Mesothelial cell of epicardium (in vitro differentiated cells): ENCODE results near the gene EML3. TPM values are rescaled to one million over a fixed set of nuclear protein-coding genes. Genes with fewer than 3 reads are reported as not detected.

Experiments used
- DNase-seq, 2 experiments: peaks; one replicate each; pipeline ENCODE4 v3.0.0; 2021; ENCODE audit warnings: low spot score in 2 of 2; ENCODE audit not compliant: unreplicated experiment in 2 of 2
- H3K27ac Mint-ChIP-seq: 2 replicates; pipeline ENCODE4 v1.8.0; 2021; ENCODE audit warnings: mixed read lengths
- H3K27me3 Mint-ChIP-seq: 2 replicates; pipeline ENCODE4 v1.8.0; 2021; ENCODE audit warnings: low read depth, mixed read lengths
- H3K36me3 Mint-ChIP-seq: 2 replicates; pipeline ENCODE4 v1.8.0; 2021; ENCODE audit warnings: mixed read lengths
- H3K4me1 Mint-ChIP-seq: 2 replicates; pipeline ENCODE4 v1.8.0; 2021; ENCODE audit warnings: mixed read lengths
- H3K4me3 Mint-ChIP-seq: 2 replicates; pipeline ENCODE4 v1.8.0; 2021; ENCODE audit warnings: mild to moderate bottlenecking, moderate library complexity, mixed read lengths
- H3K9me3 Mint-ChIP-seq: 2 replicates; pipeline ENCODE4 v1.8.0; 2021; ENCODE audit warnings: mixed read lengths
- total RNA-seq: library from RNA; stranded (reverse); gene quantifications from 3 replicates; pipeline ENCODE4 v1.2.1, GENCODE V29; 2021
- TF ChIP-seq, protein P1 (sequence below): fragments of 200-600 bp; sonication (generic); IDR thresholded peaks from one replicate; pipeline ENCODE4 v1.5.0; 2021; ENCODE audit warnings: antibody characterized with exemption; ENCODE audit not compliant: unreplicated experiment

The EML3 gene
- total RNA-seq, 1 donor from 2014 or later, result 54.3 TPM

DNA sequence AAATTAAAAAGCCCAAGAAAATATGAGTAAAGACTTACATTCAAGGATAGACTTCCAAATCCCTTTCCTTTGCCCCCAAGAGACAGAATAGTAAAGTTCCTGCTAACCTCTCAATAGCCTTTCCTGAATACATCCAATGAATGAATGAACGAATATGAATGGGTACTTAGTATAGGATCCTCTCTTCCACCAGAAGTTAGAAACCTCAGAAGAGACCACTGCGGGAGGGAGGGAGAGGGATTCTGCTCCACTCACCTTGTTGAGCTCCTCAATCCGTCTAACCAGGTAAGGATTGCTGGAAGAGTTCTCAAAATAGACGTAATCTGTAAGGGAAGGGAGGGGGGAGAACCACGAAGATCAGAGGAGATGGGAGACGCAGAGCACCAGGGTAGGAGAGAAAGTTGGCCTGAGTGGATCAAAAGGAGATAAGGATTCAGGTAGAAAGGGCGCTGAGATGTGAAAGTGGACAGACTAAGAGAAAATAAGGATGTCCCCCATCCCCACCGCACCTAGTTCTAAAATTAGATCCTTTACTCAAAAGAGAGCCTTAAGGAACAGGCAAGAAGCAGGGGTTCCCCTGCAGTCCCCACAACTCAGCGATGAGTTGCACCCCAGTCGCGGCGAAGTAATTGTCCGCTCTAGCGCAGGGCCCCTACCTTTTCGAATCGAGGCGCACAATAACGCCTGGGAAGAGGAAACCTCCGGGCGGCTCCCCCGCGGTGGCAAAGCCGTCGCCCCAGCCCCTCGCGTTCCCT is 12.0 kb downstream of the EML3 start:
- H3K4me3 Mint-ChIP-seq, result peak overlapping the region; percentile 81
- peaks cover 4% of the 10 kb centered on the region for H3K27me3 Mint-ChIP-seq
- H3K4me1 Mint-ChIP-seq, result peaks cover 33% of the 10 kb centered on the region
- peaks cover 23% of the 10 kb centered on the region for H3K36me3 Mint-ChIP-seq
- DNase-seq, result peak in 1 of 2 experiments; percentile 53
- H3K9me3 Mint-ChIP-seq, result no peaks in the 10 kb centered on the region
- peak overlapping the region; percentile 82 for H3K27ac Mint-ChIP-seq
- TF ChIP-seq, protein P1, sequence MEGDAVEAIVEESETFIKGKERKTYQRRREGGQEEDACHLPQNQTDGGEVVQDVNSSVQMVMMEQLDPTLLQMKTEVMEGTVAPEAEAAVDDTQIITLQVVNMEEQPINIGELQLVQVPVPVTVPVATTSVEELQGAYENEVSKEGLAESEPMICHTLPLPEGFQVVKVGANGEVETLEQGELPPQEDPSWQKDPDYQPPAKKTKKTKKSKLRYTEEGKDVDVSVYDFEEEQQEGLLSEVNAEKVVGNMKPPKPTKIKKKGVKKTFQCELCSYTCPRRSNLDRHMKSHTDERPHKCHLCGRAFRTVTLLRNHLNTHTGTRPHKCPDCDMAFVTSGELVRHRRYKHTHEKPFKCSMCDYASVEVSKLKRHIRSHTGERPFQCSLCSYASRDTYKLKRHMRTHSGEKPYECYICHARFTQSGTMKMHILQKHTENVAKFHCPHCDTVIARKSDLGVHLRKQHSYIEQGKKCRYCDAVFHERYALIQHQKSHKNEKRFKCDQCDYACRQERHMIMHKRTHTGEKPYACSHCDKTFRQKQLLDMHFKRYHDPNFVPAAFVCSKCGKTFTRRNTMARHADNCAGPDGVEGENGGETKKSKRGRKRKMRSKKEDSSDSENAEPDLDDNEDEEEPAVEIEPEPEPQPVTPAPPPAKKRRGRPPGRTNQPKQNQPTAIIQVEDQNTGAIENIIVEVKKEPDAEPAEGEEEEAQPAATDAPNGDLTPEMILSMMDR, result no peak

DNA sequence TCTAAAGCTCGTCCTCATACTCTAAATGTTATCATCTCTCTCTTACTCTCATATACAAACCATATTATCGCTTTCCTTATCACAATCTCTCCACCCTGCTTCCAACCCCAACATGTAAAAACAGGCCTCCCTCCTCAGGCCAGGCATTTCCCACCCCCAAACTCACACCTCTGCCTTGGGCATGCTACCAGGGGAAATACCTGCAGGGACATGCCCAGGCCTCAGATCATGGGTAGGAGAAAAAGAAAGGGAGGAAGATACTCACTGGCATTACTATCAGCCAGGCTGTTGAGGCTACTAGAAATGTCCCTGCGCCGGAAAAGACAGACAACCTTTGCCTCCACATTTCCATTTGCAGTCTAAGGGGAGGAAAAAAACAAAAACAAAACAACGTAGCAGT is 12.7 kb downstream of the EML3 start:
- TF ChIP-seq, protein P1, result no peak
- H3K4me3 Mint-ChIP-seq, result peak overlapping the region; percentile 81
- H3K36me3 Mint-ChIP-seq, result peaks cover 27% of the 10 kb centered on the region
- no peaks in the 10 kb centered on the region for H3K9me3 Mint-ChIP-seq
- no peak for DNase-seq
- H3K27ac Mint-ChIP-seq, result peak overlapping the region; percentile 82
- peaks cover 4% of the 10 kb centered on the region for H3K27me3 Mint-ChIP-seq
- H3K4me1 Mint-ChIP-seq, result peaks cover 33% of the 10 kb centered on the region

DNA sequence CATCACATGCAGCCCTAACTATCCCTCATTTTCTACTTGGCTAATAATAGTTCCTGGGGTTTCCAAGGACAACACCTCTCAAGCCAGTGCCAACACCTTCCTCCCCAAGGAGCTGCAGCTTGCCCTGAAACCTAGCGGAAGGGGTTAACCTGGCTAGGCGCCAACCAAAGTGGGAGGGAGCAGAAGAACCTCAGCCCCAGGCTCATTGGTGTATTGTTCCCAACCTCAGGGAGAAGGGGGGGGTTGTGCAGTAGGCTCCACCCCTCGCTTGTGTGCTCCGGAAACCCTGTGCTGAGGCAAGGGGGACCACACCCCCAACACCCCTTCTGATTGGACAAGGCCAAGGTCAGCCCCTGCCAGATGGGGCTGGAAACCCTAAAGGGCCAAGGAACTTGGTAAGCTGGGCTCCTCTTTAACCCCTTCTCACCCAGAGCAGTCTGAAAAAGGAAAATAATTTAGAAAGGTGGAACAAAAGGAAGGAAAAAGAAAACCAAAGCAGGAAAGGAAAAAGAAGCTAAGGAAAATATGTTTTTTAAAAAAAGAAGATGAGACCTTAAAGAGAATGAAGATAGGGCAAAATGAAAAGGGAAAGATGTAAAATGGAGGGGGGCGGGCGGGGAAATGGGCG is 13.4 kb downstream of the EML3 start:
- TF ChIP-seq, protein P1, result no peak
- Mint-ChIP-seq H3K4me1 (peaks cover 33% of the 10 kb centered on the region), H3K27me3 (peaks cover 4% of the 10 kb centered on the region), H3K36me3 (peaks cover 30% of the 10 kb centered on the region), H3K4me3 (peak overlapping the region; percentile 81), H3K27ac (peak overlapping the region; percentile 82), H3K9me3 (no peaks in the 10 kb centered on the region)
- DNase-seq, result peak; percentile 79 to 86

DNA sequence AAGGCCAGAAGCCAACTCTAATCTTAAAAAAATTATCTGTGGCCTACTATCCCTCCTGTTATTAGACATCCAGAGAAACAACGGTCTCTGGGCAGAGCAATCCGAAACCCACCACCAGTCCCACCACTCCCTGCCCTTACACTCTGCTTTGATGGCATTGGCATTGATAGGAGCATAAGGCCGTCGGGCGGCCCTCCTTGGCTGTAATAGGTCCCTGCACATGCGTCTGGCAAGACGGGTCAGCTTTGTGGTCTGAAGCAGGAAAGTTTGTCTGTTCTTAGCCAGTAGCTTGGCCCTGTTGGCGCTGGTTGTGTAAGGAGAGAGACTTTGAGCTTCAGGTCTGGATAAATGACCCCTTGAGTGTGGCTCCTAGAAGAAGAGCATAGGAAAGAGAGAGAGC is 17.5 kb downstream of the EML3 start:
- TF ChIP-seq, protein P1, result no peak
- Mint-ChIP-seq H3K9me3 (no peaks in the 10 kb centered on the region), H3K27me3 (no peaks in the 10 kb centered on the region), H3K4me3 (no peak overlapping the region), H3K4me1 (peaks cover 35% of the 10 kb centered on the region), H3K36me3 (peaks cover 36% of the 10 kb centered on the region), H3K27ac (no peak overlapping the region)
- DNase-seq, result no peak

DNA sequence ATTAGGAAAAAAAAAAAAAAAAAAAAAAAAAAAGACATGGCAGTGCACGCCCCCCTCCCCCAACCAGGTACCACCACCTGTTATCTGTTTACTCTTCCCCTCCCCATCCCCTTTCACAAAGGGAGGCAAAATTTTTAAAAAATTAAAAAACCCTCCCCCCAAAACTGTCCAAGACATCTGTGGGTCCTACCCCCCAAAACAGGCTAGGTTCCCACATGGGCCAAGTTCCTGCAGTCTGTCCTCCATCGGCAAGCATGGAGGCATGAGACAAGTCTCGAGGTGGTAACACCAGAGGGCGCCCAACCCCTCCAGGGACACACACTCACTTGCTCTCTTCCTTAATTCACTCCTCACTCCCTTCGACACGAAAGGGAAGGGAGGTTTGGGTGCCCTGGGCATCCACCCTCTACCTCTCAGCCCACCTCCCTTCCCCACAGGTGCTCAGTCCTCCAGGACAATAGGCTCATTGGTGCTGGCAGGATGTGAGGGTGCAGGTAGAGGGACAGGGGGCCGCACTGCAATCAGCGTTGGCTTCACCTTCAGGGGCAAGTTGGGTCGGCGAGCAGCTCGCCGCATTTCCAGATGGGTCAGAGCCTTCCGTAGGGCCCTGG is 19.0 kb downstream of the EML3 start:
- peak overlapping the region; percentile 85 for H3K27ac Mint-ChIP-seq
- H3K9me3 Mint-ChIP-seq, result no peaks in the 10 kb centered on the region
- peak in 1 of 2 experiments; percentile 66 for DNase-seq
- H3K4me1 Mint-ChIP-seq, result peaks cover 25% of the 10 kb centered on the region
- peak overlapping the region; percentile 38 for H3K4me3 Mint-ChIP-seq
- H3K36me3 Mint-ChIP-seq, result peaks cover 32% of the 10 kb centered on the region
- TF ChIP-seq, protein P1, result no peak
- no peaks in the 10 kb centered on the region for H3K27me3 Mint-ChIP-seq
